GM21717 (cell line): ENCODE data around the gene TOR1AIP1.
A peak's percentile ranks its signal among the peaks of the same experiment; 100 is the strongest.
"Not testable (repeated sequence)": the region's sequence is repeated elsewhere in the genome, so short reads cannot be mapped to it uniquely, and the experiment has no call there.

Source experiments
- ATAC-seq: cut with Tn5 transposase; IDR thresholded peaks from one replicate; pipeline ENCODE4 v1.9.1; 2021; ENCODE audit warnings: mild to moderate bottlenecking, moderate library complexity; ENCODE audit not compliant: unreplicated experiment

Gene TOR1AIP1

DNA sequence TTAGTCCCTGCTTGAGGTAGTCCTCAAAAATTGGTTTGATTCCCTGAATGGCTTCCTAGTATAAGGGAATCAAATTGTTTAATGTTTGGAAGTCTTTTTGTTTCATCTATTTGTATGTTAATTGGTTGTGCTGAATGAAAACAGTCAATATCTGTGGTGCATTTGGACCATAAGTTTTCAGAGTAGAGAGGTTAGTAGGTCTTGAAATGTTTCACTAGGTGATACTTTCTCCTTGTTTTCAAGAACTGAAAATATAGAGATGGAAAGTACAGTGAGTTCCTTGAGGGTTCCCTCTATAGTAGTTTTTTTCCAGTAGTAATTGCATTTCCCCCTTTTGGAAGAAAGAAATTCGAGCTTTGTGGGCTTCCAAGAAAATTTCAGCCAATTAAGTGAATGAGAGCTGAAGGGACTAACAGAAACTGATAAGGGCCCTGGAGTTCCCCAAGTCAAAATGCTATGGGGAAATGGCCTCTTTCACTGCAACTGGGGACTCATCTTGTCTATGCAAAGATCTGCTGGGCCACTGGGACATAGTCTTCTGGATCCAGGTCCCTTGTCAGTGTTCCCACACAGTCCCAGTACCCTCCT lies 53.9 kb downstream of the TOR1AIP1 start:
- ATAC-seq = no peak

- no peak for ATAC-seq
These were observed 55.7 kb downstream of the TOR1AIP1 start for GRCh38 chr1:179937668-179938254.

GRCh38 chr1:179938752-179939151 lies 56.7 kb downstream of the TOR1AIP1 start:
- ATAC-seq = no peak

DNA sequence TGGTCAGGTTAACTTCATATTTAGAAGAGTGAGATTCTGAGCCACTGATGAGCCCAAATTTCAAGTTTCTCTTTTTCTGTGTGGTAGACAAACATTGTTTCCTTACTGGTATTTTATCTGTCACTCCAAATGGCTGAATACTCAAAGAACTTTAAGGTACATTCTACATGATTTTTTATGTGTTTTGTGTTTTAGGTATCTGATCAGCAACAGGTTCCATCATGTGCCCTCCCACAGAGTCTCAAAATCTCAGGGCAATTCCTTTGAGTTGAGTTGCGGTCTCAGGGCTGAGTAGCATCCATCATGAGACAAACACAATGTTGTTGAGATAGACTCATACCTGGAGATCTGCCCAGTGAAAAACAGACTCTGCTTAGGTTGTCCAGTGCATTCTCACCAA lies 57.9 kb downstream of the TOR1AIP1 start:
- ATAC-seq = no peak

GRCh38 chr1:179941454-179941853 lies 59.4 kb downstream of the TOR1AIP1 start:
- ATAC-seq = no peak

DNA sequence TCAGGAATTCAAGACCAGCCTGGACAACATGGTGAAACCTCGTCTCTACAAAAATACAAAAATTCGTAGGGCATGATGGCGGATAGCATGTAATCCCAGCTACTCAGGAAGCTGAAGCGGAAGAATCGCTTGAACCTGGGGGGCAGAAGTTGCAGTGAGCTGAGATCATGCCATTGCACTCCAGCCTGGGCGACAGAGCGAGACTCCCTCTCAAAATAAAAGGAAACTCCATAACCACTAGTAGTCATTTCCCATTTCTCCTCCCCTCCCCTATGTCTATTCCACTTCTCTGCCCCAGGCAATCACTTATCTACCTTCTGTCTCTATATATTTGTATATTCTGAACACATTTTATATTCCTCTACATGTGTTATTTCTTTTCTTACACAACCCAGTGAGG lies 68.6 kb downstream of the TOR1AIP1 start:
- no peak for ATAC-seq

- ATAC-seq = no peak
These were observed 69.5 kb downstream of the TOR1AIP1 start for GRCh38 chr1:179951383-179952144.

DNA sequence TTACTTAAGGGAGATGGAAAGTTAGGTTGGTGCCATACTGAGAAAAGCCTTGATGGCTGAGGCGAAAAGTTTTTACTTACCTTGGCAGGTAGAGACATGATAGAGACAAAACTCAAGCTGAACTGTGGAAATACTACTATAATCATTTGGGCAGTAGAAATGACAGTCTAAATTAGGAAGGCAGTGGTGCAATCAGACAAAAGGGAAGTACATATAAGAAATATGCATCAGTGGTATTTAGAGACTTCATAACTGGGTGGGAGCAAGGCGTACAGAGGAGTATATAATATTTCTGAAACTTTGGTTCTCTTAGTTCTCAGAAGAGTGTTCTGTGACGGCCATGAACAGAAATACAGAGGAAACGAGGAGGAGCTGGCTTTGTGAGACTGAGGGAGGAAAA lies 70.1 kb downstream of the TOR1AIP1 start:
- no peak for ATAC-seq

DNA sequence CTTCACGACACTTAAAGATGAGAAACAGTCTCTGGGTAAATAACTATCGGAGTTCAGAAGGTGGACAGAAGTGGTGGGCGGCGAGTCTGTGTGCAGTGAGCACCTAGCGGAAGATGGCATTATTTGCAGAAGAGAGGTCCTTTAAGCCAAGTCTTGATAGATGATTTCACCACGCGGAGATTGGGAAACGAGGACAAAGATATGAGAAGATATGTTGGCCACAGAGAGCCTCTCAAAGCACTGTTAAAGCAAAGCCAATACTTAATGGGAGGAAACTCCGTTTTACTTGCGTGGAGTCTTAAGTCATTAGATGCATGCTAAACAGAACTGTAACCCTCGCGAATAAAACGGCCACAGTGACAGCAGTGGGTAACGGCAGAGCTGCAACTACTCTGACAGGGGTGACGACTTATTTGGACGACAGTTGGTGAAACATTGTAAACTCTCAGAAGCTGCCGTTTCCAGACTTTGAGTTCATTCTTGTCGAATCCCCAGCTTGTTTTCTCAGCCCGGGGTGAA lies 71.9 kb downstream of the TOR1AIP1 start:
- ATAC-seq = peak; percentile 20

- ATAC-seq = peak; percentile 92
These were observed 72.6 kb downstream of the TOR1AIP1 start, which contains the start of gene CEP350 for GRCh38 chr1:179954493-179955286. TSS of gene CEP350 (plus strand) at chr1:179954810. CDS start at chr1:179986182, 31,372 bp downstream.

- ATAC-seq = no peak
These were observed 73.2 kb downstream of the TOR1AIP1 start for GRCh38 chr1:179955287-179955680.

GRCh38 chr1:179955731-179956130 lies 73.6 kb downstream of the TOR1AIP1 start:
- ATAC-seq = no peak

DNA sequence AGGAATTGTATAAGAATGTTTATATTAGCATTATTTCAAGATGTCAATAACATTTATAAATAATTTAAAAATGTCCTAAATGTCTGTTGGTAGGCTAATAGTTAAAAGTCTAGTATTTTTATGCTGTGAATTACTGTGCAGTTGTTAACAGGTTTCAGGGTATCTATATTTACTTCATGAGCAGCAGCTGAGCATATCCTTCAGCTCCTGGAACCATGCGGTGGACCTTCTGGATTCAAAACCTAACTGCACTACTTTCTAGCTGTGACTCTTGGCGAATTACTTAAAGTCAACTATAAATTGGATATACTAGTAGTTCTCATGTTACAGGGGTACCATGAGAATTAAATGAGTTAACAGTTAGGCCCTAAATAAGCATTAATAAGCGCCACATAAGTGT lies 76.3 kb downstream of the TOR1AIP1 start:
- ATAC-seq = no peak

DNA sequence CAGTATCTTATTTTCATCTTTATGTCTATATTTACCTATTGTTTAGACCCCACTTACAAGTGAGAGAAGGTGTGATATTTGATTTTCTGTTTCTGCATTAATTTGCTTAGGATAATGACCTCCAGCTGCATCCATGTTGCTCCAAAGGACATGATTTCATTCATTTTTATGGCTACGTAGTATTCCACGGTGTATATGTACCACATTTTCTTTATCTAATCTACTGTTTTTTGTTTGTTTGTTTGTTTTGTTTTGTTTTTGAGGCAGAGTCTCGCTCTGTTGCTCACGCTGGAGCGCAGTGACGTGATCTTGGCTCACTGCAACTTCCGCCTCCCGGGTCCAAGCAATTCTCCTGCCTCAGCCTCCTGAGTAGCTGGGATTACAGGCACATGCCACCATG lies 80.1 kb downstream of the TOR1AIP1 start:
- ATAC-seq = not testable (repeated sequence)

- ATAC-seq = no peak
These were observed 84.5 kb downstream of the TOR1AIP1 start for GRCh38 chr1:179966551-179966950.

DNA sequence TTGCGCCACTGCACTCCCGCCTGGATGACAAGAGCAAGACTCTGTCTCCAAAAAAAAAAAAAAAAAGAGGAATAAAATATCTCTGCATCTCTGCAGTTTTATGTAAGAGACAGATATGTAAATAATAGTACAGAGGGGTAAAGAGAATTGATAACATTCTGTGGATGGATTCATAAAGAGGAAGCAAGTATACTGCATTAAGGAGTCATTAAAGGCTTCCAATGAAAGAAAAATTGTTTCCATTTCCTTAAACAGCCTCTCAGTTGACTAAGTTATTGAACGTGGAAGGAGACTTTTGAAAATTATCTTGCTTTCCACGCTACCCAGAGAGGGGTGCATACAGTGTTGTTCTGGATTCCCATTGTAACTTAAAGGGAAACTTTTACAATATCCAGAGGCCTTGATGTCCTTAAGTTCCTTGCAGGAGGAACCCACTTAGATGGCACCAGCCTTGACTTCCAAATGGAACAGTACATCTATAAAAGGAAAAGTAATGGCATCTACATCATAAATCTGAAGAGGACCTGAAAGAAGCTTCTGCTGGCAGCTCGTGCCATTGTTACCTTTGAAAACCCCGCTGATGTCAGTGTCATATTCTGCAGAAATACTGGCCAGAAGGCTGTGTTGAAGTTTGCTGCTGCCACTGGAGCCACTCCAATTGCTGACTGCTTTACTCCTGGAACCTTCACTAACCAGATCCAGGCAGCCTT lies 86.4 kb downstream of the TOR1AIP1 start:
- ATAC-seq = no peak

GRCh38 chr1:179968994-179969919 lies 87.2 kb downstream of the TOR1AIP1 start:
- ATAC-seq = no peak
